OCI-LY1 (cell line): ENCODE data around the gene PDE1A.

ENCODE experiments used
- CTCF ChIP-seq: fragments of 200-600 bp; sonication (generic), shearing (Covaris generic); IDR thresholded peaks from 2 replicates; pipeline ENCODE4 v1.5.1; 2017; ENCODE audit warnings: mild to moderate bottlenecking, antibody characterized with exemption, low read length, moderate library complexity, mixed read lengths
- EZH2 ChIP-seq: fragments of 200-600 bp; sonication (generic), shearing (Covaris generic); IDR thresholded peaks from 2 replicates; pipeline ENCODE4 v1.8.0; 2017; ENCODE audit warnings: borderline replicate concordance, mixed run types, mild to moderate bottlenecking, antibody characterized with exemption, low read length, moderate library complexity, mixed read lengths

DNA sequence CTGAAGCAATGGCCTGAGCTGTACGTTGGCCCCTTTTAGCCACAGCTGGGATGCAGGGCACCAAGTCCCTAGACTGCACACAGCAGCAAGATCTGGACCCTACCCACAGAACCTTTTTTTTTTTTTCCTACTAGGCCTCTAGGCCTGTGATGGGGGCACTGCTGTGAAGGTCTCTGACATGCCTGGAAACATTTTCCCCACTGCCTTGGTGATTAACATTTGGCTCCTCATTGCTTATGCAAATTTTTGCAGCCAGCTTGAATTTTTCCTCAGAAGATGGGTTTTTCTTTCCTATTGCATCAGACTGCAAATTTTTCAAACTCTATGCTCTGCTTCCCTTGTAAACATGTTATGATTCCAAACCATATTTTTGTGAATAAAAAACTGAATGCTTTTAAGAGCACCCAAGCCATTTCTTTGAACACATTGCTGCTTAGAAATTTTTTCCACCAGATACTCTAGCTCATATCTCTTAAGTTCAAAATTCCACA lies 33.5 kb downstream of the PDE1A start:
- no peak for TF ChIP-seq EZH2
- no peak for TF ChIP-seq CTCF
